ENCODE data around the gene SRGAP1.
A peak's percentile ranks its signal among the peaks of the same experiment; 100 is the strongest.

Gene SRGAP1

DNA sequence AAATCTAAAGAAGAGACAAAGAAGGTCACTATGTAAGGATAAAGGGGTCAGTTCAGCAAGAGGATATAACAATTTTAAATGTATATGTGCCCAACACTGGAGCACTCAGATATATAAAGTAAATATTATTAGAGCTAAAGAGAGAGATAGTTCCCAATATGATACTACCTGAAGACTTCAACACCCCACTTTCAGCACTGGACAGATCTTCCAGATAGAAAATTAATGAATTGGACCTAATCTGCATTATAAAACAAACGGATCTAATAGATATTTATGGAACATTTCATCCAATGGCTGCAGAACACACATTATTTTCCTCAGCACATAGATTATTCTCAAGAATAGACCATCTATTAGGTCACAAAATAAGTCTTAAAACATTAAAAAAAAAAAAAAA lies 24.1 kb upstream of the SRGAP1 start:
- H3K4me3 ChIP-seq (ENCODE audit: low read depth, low read length) = no peak overlapping the region
- TF ChIP-seq, protein P1, sequence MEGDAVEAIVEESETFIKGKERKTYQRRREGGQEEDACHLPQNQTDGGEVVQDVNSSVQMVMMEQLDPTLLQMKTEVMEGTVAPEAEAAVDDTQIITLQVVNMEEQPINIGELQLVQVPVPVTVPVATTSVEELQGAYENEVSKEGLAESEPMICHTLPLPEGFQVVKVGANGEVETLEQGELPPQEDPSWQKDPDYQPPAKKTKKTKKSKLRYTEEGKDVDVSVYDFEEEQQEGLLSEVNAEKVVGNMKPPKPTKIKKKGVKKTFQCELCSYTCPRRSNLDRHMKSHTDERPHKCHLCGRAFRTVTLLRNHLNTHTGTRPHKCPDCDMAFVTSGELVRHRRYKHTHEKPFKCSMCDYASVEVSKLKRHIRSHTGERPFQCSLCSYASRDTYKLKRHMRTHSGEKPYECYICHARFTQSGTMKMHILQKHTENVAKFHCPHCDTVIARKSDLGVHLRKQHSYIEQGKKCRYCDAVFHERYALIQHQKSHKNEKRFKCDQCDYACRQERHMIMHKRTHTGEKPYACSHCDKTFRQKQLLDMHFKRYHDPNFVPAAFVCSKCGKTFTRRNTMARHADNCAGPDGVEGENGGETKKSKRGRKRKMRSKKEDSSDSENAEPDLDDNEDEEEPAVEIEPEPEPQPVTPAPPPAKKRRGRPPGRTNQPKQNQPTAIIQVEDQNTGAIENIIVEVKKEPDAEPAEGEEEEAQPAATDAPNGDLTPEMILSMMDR (IDR thresholded peaks at IDR 0.05; ENCODE audit: low read depth, low read length, missing control alignments) = no peak
- DNase-seq (ENCODE audit: low read depth) = no peak

GRCh38 chr12:63821781-63822251 lies 22.7 kb upstream of the SRGAP1 start:
- DNase-seq (ENCODE audit: low read depth) = no peak
- H3K4me3 ChIP-seq (ENCODE audit: low read depth, low read length) = no peak overlapping the region
- TF ChIP-seq, protein P1 (IDR thresholded peaks at IDR 0.05; ENCODE audit: low read depth, low read length, missing control alignments) = no peak

- no peak overlapping the region for H3K4me3 ChIP-seq (ENCODE audit: low read depth, low read length)
- TF ChIP-seq, protein P1 (IDR thresholded peaks at IDR 0.05; ENCODE audit: low read depth, low read length, missing control alignments) = no peak
- no peak for DNase-seq (ENCODE audit: low read depth)
Measured at GRCh38 chr12:63822352-63822751, 22.1 kb upstream of the SRGAP1 start.

DNA sequence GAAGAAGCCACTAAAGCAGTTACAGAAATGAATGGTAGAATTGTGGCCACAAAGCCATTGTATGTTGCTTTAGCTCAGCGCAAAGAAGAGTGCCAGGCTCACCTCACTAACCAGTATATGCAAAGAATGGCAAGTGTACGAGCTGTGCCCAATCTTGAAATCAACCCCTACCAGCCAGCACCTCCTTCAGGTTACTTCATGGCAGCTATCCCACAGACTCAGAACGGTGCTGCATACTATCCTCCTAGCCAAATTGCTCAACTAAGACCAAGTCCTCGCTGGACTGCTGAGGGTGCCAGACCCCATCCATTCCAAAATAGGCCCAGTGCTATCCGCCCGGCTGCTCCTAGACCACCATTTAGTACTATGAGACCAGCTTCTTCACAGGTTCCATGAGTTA lies 21.5 kb upstream of the SRGAP1 start:
- no peak for DNase-seq (ENCODE audit: low read depth)
- no peak overlapping the region for H3K4me3 ChIP-seq (ENCODE audit: low read depth, low read length)
- TF ChIP-seq, protein P1 (IDR thresholded peaks at IDR 0.05; ENCODE audit: low read depth, low read length, missing control alignments) = no peak

DNA sequence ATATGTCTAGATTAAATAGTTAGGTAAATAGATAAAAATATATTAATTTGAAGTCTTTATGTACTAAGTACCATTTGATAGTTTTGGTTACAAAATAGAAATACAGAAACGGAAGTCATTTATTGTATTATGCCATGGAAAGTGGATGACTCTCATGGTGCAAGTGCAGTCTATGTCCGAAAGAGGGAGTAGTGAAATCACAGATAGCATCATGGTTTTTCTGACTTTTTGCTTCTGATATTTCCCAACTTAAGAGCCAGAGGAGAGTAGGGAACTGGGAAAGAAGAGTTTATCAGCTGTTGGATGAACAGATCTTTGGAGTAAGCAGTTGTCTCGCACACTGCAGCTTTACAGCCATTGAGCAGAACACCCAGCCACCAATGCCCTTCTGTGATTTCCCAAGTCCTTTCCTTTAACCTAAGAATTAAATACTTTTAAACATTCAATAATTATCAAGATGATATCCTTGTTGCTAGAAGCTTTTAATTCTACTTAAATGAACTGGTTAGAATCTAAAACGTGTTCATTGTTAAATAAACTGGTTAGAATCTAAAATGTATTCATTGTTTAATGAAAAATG lies 18.4 kb upstream of the SRGAP1 start:
- DNase-seq (ENCODE audit: low read depth) = no peak
- H3K4me3 ChIP-seq (ENCODE audit: low read depth, low read length) = no peak overlapping the region
- TF ChIP-seq, protein P1 (IDR thresholded peaks at IDR 0.05; ENCODE audit: low read depth, low read length, missing control alignments) = peak; percentile 74

GRCh38 chr12:63828867-63829266 lies 15.6 kb upstream of the SRGAP1 start:
- H3K4me3 ChIP-seq (ENCODE audit: low read depth, low read length) = no peak overlapping the region
- TF ChIP-seq, protein P1 (IDR thresholded peaks at IDR 0.05; ENCODE audit: low read depth, low read length, missing control alignments) = no peak
- no peak for DNase-seq (ENCODE audit: low read depth)

DNA sequence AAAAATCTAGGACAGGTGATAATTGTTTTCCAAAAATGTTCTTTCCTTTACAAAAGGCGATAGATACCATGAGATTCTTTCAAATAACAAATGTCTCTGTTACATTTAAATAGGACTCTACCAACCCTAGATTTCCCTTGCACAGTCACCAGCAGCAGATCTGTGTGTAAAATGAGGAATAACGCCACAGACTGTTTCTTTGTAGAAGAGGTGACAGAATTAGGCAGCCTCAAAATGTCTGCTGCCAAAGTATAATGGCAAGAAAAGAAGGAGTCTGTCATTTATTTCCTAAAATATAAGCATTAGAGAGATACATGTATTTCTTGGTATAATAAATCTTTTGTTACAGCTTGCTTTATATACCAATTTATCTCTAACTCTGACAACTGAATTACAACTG lies 8.5 kb upstream of the SRGAP1 start:
- H3K4me3 ChIP-seq (ENCODE audit: low read depth, low read length) = no peak overlapping the region
- TF ChIP-seq, protein P1 (IDR thresholded peaks at IDR 0.05; ENCODE audit: low read depth, low read length, missing control alignments) = no peak
- DNase-seq (ENCODE audit: low read depth) = no peak
